Ovary (tissue), 3 donors: ENCODE results near the gene AKT3.

ENCODE experiments used
- CTCF ChIP-seq, 3 donors: fragments of 450-650 bp in 2 of 3; fragments of 200-600 bp in 1 of 3; IDR thresholded peaks; one replicate each; pipeline versions ENCODE4 v1.5.1 to v1.8.0; 2016 to 2022; ENCODE audit warnings: antibody characterized with exemption in 3 of 3, mild to moderate bottlenecking in 1 of 3
- EP300 ChIP-seq: sonication (generic); formaldehyde crosslinking; IDR thresholded peaks from one replicate; pipeline ENCODE4 v1.6.1; 2017; ENCODE audit warnings: antibody characterized with exemption
- donor health status: DM: no; HTN: no; CAD: no.

DNA sequence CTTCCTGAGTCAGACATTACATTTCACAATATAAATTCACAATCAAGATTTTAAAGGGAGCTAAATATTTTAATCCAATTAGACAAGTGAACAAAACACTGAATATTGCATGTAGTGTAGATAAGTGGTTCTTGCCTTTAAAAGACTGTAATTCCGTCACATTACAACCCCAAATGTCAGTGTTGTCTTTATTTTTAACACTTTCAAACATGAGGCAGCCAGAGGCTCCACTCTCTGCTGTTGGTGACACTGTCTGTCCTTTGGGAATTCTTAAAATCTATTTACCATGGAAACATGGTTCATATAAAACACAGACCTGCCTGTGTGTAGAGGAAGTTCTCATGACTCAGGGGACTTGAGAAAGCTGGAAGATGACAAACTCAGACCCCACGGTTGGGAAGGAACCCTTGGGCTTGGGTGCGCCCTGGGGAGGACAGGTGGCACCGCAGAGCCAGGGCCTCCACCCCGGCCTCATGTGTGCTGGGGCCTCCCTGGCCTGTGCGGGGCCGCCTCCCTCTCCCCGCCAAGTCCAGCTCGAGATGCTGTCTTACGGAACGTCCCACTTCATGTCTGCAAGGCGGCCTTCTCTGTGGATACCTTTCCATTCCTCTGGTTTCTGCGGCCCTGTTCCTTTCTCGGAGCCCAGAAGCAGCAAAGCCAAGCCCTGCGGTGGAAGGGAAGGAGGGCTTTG is 355.2 kb downstream of the AKT3 start:
- TF ChIP-seq CTCF (IDR thresholded peaks at IDR 0.05) (no peak), EP300 (no peak)
